Spleen (tissue), 11 donors: ENCODE measurements around the gene ATL1. TPM values are rescaled to one million over a fixed set of nuclear protein-coding genes. Genes with fewer than 3 reads are reported as not detected.

Experiments
- DNase-seq: peaks from one replicate; pipeline ENCODE4 v3.0.0-alpha.2; 2020
- H3K27ac ChIP-seq, 8 donors: fragments of 200-600 bp; sonication (generic) in 7 of 8; 1 replicate in 4 of 8; 2 replicates in 4 of 8; pipeline versions ENCODE4 v1.5.0 to v1.8.0; 2016 to 2021; ENCODE audit warnings: inconsistent platforms in 4 of 8, mild to moderate bottlenecking in 4 of 8, moderate library complexity in 1 of 8
- H3K27me3 ChIP-seq, 7 donors: fragments of 200-600 bp; sonication (generic) in 6 of 7; replicated peaks in 1 of 7; 1 replicate in 4 of 7; 2 replicates in 3 of 7; pipeline versions ENCODE4 v1.5.0 to v1.8.0; 2016 to 2021; ENCODE audit warnings: inconsistent platforms in 3 of 7, mild to moderate bottlenecking in 1 of 7
- H3K36me3 ChIP-seq, 6 donors: fragments of 200-600 bp; sonication (generic) in 5 of 6; 1 replicate in 4 of 6; 2 replicates in 2 of 6; pipeline versions ENCODE4 v1.5.0 to v1.8.0; 2016 to 2021; ENCODE audit warnings: inconsistent platforms in 2 of 6
- H3K4me1 ChIP-seq, 6 donors: fragments of 200-600 bp; sonication (generic) in 5 of 6; 1 replicate in 3 of 6; 2 replicates in 3 of 6; pipeline versions ENCODE4 v1.5.0 to v1.8.0; 2016 to 2021; ENCODE audit warnings: inconsistent platforms in 3 of 6
- H3K4me3 ChIP-seq, 8 donors: fragments of 200-600 bp; sonication (generic) in 7 of 8; 1 replicate in 4 of 8; 2 replicates in 4 of 8; pipeline versions ENCODE4 v1.5.0 to v1.8.0; 2016 to 2021; ENCODE audit warnings: inconsistent platforms in 4 of 8, mild to moderate bottlenecking in 4 of 8, moderate library complexity in 2 of 8
- H3K9me3 ChIP-seq, 8 donors: fragments of 200-600 bp; sonication (generic) in 7 of 8; 1 replicate in 4 of 8; 2 replicates in 4 of 8; pipeline versions ENCODE4 v1.5.0 to v1.8.0; 2016 to 2021; ENCODE audit warnings: inconsistent platforms in 4 of 8
- CTCF ChIP-seq, 11 experiments: fragments of 200-600 bp in 7 of 11; fragments of 450-650 bp in 4 of 11; sonication (generic) in 4 of 11; IDR thresholded peaks in 8 of 11; conservative IDR thresholded peaks in 3 of 11; 1 replicate in 7 of 11; 2 replicates in 4 of 11; pipeline versions ENCODE4 v1.4.0 to v1.8.0; 2016 to 2021; ENCODE audit warnings: antibody characterized with exemption in 11 of 11, inconsistent platforms in 4 of 11, mild to moderate bottlenecking in 1 of 11
- POLR2A ChIP-seq, 3 donors: fragments of 450-650 bp; IDR thresholded peaks; one replicate each; pipeline ENCODE4 v1.5.1; 2017; ENCODE audit warnings: antibody characterized with exemption in 3 of 3, mild to moderate bottlenecking in 1 of 3
- POLR2AphosphoS5 ChIP-seq, 3 donors: sonication (generic); formaldehyde crosslinking; IDR thresholded peaks; one replicate each; pipeline ENCODE4 v1.5.1; 2017; ENCODE audit warnings: antibody characterized with exemption in 3 of 3
- WGBS, 5 donors: extraction: QIAGEN DNeasy Blood & Tissue Kit in 3 of 5; methylation state at CpG; one replicate each; pipeline versions ENCODE4 v1.1.5 to v1.1.7; 2013 to 2018; 5-methylcytosine and 5-hydroxymethylcytosine counted together
- intact Hi-C: fragments of 100-400 bp; cut with DNase I; formaldehyde crosslinking; loops from one replicate; pipeline ENCODE4 v1.15.0; 2023; ENCODE audit warnings: low total_unique reads
- polyA plus RNA-seq, 3 donors: library from polyadenylated mRNA; stranded (reverse); fragments of 200-250 nt; gene quantifications; one replicate each; pipeline ENCODE4 v1.2.1, GENCODE V29; 2013
- total RNA-seq, 7 donors: library from RNA; depleted of rRNA in 3 of 7; stranded (reverse); fragments of >200 nt in 3 of 7; fragmentation: NEBNext Ultra II Directional in 4 of 7; extraction: Animal tissue kit (Norgen Biotek cat#: 25700) in 4 of 7; gene quantifications; one replicate each; pipeline versions ENCODE4 v1.1.0 to v1.2.1, GENCODE V29; 2016 to 2021
- donor health status: healthy with polysubstance abuse.
- donor health status: DM: no; HTN: no; CAD: no; lungs with moderate emphysema.
- donor health status: DM: no; HTN: no; CAD: no.
- donor health status: Bipolar disorder and iron deficiency.
- donor health status: healthy.
- donor health status: DM: no; HTN: no; CAD: no.
- donor health status: DM: yes; HTN: yes; CAD: no.

ATL1 gene
- total and polyA plus RNA-seq, 10 donors: 0.91 to 3.2 (median 1.5) TPM

GRCh38 chr14:50668826-50669143 lies 108.8 kb downstream of the ATL1 start:
- intact Hi-C loops: no loop called here
- TF ChIP-seq CTCF (IDR thresholded peaks at IDR 0.05 in 8 of 11, conservative IDR thresholded peaks at IDR 0.05 in 3 of 11) (no peak), POLR2AphosphoS5 (IDR thresholded peaks at IDR 0.05) (no peak), POLR2A (IDR thresholded peaks at IDR 0.05) (no peak)
- DNase-seq: no peak
- H3K36me3 ChIP-seq: peaks cover 0 to 12% (median 0%) of the 10 kb centered on the region in 6 donors
- no peaks in the 10 kb centered on the region for H3K9me3 ChIP-seq
- H3K4me3 ChIP-seq: peak overlapping the region; percentile 68 to 82 (median 75)
- 8 to 19% (median 9%) methylated on average over 6 of the region's 6 CpGs for WGBS, 5 donors
- H3K4me1 ChIP-seq: peaks cover 8 to 61% (median 27%) of the 10 kb centered on the region in 6 donors
- peak overlapping the region; percentile 89 to 97 (median 94) for H3K27ac ChIP-seq
- no peaks in the 10 kb centered on the region for H3K27me3 ChIP-seq

- Histone ChIP-seq H3K4me1 (peaks cover 8 to 54% (median 24%) of the 10 kb centered on the region in 6 donors), H3K9me3 (no peaks in the 10 kb centered on the region), H3K27ac (peak overlapping the region in 3 of 8 donors; percentile 95 to 96 (median 96)), H3K4me3 (no peak overlapping the region), H3K27me3 (no peaks in the 10 kb centered on the region), H3K36me3 (peaks cover 0 to 4% (median 0%) of the 10 kb centered on the region in 6 donors)
- intact Hi-C loops: no loop called here
- TF ChIP-seq CTCF (IDR thresholded peaks at IDR 0.05 in 8 of 11, conservative IDR thresholded peaks at IDR 0.05 in 3 of 11): no peak
- no peak for TF ChIP-seq POLR2AphosphoS5 (IDR thresholded peaks at IDR 0.05)
- no peak for TF ChIP-seq POLR2A (IDR thresholded peaks at IDR 0.05)
- no peak for DNase-seq
- 92 to 97% (median 95%) methylated on average over 4 of the region's 4 CpGs for WGBS, 5 donors
Observed at GRCh38 chr14:50669441-50669986, 109.6 kb downstream of the ATL1 start.

GRCh38 chr14:50670196-50670865 lies 110.4 kb downstream of the ATL1 start:
- Histone ChIP-seq H3K9me3 (no peaks in the 10 kb centered on the region), H3K4me1 (peaks cover 8 to 47% (median 23%) of the 10 kb centered on the region in 6 donors), H3K27ac (no peak overlapping the region), H3K27me3 (no peaks in the 10 kb centered on the region), H3K4me3 (no peak overlapping the region), H3K36me3 (no peaks in the 10 kb centered on the region)
- TF ChIP-seq POLR2A (IDR thresholded peaks at IDR 0.05): no peak
- TF ChIP-seq CTCF (IDR thresholded peaks at IDR 0.05 in 8 of 11, conservative IDR thresholded peaks at IDR 0.05 in 3 of 11): no peak
- no peak for TF ChIP-seq POLR2AphosphoS5 (IDR thresholded peaks at IDR 0.05)
- WGBS, 5 donors: 89 to 91% (median 90%) methylated on average over 10 of the region's 10 CpGs
- intact Hi-C loops: no loop called here
- DNase-seq: no peak

GRCh38 chr14:50670866-50671256 lies 110.9 kb downstream of the ATL1 start:
- WGBS, 5 donors: 91 to 97% (median 93%) methylated on average over 6 of the region's 6 CpGs
- no peaks in the 10 kb centered on the region for H3K36me3 ChIP-seq
- H3K4me1 ChIP-seq: peaks cover 7 to 41% (median 20%) of the 10 kb centered on the region in 6 donors
- H3K27ac ChIP-seq: no peak overlapping the region
- no peaks in the 10 kb centered on the region for H3K27me3 ChIP-seq
- no peak for DNase-seq
- H3K4me3 ChIP-seq: no peak overlapping the region
- TF ChIP-seq POLR2AphosphoS5 (IDR thresholded peaks at IDR 0.05) (no peak), CTCF (IDR thresholded peaks at IDR 0.05 in 8 of 11, conservative IDR thresholded peaks at IDR 0.05 in 3 of 11) (no peak), POLR2A (IDR thresholded peaks at IDR 0.05) (no peak)
- no peaks in the 10 kb centered on the region for H3K9me3 ChIP-seq
- intact Hi-C loops: no loop called here
